AG20443 (cell line): ENCODE measurements around the gene CYB561D1.
"Not testable (repeated sequence)": the region's sequence is repeated elsewhere in the genome, so short reads cannot be mapped to it uniquely, and the experiment has no call there.

Source experiments
- DNase-seq: peaks from one replicate; pipeline ENCODE4 v3.0.0; 2012; ENCODE audit warnings: low spot score, mixed read lengths

Gene CYB561D1

DNA sequence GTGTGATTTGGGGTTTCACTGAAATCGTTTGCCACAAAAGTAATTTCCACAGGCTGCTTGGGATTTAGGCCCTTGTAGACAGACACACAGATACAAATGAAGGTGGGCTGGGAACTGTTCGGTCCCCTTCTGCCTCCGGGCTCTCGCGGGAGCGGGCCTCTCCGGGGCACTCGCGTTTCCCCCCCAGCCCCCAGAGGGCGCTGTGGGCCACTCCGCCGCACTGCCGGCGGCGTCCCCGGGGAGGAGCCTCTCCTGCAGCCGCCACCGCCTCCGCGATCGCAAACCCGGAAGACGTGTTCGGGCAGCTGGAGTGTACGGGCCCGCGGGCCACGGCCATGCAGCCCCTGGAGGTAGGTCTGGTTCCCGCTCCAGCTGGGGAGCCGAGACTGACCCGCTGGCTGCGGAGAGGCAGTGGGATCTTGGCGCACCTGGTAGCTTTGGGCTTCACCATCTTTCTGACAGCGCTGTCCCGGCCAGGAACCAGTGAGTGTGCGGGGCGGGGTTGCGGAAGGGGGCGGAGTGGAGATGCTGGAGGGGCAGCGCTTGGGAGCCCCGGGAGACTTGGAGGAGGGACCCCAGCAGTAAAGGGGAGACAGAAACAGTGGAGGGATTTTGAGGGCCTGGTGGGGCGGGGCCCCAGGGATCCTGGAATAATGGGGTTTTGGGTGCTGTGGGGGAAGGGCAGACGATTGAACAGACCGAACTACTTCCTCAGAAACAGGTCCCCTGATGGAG, at the start of gene CYB561D1:
CYB561D1 (plus strand) TSS at position 290 of the 735 bp plus-strand sequence; CDS start at position 336, 46 bp downstream.
- DNase-seq = peak; percentile 95

GRCh38 chr1:109444346-109444745, 49.5 kb upstream of the CYB561D1 start:
- DNase-seq = no peak

- peak; percentile 45 for DNase-seq
Observed at GRCh38 chr1:109445949-109446695, 47.8 kb upstream of the CYB561D1 start.

DNA sequence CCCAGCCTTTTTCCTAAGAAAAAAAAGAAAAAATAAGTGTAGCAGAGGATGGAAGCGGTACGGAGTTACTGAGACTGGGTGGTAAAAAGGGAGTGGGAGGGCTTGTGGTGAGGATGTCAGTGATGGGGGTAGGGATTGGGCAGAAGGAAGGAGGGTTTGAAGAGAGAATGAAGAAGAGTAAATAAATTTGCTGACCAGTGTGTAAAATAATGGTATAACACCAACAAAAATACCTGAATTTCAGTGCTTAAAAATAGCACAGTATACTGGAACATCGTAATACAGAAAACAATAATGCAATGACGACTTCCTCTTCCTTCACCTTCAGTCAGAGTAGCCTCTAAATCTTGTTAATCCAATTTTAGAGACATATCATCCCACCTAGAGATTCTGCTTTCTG, 46.4 kb upstream of the CYB561D1 start:
- DNase-seq = no peak

DNA sequence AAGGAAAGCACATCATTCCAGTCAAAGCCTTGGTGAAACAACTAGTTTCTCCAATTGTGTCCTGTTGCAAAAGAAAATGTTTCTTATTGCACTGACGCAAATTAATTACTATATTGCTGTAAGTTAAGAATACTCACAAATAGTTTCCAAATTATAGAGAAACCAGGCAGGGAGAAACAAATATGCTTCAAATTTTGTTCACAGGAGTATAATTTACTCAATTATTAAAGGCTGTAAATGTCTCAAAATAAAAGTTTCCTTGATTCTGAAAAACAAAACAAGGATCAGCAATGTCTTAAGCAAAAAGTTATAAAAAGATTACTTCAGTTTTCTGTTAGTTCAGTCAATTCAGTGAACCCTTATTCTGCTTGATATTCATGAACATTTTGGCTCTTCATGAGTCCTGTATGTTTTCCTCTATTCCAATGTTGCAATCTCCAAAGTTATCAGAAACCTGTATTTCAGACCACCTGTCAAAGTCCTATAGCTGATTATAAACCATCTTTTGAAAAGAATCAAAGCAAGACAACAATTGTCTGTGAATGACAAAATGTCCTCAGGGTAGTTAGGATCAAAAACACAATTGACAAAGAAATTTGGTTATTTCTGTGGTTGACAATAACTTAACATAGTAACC, 39.3 kb upstream of the CYB561D1 start:
- DNase-seq = no peak

DNA sequence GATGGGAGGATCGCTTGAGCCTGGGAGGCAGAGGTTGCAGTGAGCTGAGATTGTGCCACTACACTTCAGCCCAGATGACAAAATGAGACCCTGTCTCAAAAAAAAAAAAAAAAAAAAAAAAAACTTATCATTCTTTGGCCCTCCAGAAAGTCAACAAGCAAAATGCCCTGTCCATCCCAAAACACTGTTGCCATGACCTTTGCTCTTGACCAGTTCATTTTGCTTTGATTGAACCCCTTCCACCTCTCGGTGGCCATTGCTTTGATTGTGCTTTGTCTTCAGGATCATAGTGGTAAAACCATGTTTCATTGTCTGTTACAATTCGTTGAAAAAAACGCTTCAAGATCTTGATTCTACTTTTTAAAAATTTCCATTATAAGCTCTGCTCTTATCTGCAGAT, 36.1 kb upstream of the CYB561D1 start:
- no peak for DNase-seq

DNA sequence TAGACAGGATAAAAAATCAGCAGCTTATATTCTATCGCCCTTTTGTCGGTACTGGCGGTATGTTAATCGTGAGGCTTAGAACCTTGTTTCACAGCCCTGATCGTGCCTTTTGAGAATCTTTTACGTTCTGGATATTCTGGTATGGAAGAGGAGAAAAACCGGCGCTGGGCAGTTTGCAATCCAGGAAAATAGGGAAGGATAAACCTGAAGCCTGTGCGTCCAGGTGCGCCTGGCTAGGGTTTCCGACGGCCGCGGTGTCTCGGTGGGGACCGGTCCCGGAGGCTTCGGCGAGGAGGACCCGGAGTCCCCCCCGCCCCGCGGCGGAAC, 27.8 kb upstream of the CYB561D1 start:
- no peak for DNase-seq

- peak; percentile 81 for DNase-seq
Observed at GRCh38 chr1:109466452-109467300, 27.2 kb upstream of the CYB561D1 start, which contains the start of gene SYPL2. Gene SYPL2, plus strand, starts transcription at chr1:109466546. Its CDS starts 298 bp downstream, at chr1:109466844.

DNA sequence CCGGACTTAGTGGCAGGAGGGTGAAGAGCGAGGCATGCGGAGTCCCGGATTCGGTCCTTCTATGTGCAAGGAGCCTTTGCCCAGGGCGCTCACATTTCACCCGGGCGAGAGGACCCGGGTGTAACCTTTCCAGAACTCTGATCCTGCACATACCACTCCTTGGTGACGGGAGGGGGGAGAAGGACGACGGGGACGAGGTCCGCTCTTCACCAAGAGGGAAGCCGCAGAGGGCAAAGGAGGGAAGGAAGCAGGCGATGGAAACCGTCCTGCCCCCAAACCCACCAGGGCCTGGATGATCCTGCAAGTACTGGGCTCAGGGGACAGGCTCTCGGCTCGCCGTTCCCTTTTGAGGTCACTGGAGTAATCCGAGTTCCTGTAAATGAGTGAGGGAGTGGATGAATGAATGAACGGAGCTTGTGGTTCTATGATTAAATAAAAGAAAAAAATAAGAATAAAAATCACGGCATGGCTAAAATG, 26.6 kb upstream of the CYB561D1 start:
- DNase-seq = no peak

DNA sequence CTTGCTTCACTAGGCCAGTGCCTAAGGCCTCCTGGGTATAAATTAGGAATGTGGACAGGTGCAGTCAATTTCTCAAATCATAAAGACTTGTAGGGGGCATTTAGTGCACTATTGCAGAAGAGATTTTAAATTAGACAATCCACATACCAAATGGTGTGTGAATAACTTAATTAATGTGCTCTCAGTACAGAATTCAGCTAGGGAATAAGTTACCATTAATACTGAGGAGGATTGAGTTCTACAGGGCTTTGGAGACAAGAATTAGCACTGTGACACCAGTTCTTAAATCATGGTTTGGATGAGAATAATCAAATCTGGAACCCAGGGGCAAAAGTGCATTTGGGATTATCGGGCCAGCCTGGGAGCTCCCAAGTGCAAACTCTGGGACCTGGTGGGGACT, 25.8 kb upstream of the CYB561D1 start:
- DNase-seq = no peak

DNA sequence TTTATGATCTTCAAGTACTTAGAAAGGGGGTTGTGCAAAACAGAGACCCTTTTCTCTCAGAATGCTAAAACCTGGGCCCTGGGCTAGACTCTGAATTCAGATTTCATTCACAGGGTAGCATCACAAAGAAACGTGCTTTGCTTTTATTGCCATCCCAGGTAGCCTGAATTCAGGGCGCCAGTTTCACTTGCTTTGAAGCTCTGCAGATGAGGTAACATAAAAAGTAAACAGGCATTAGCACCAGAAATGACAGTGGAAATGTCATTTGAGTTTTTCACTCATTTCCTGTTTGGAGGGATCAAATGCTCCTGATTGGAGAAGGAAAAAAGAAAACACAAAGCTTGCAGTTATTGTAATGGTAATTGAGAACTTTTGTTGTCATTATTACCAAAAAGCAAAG, 25.0 kb upstream of the CYB561D1 start:
- DNase-seq = no peak

- no peak for DNase-seq
Observed at GRCh38 chr1:109470245-109470644, 23.6 kb upstream of the CYB561D1 start.

DNA sequence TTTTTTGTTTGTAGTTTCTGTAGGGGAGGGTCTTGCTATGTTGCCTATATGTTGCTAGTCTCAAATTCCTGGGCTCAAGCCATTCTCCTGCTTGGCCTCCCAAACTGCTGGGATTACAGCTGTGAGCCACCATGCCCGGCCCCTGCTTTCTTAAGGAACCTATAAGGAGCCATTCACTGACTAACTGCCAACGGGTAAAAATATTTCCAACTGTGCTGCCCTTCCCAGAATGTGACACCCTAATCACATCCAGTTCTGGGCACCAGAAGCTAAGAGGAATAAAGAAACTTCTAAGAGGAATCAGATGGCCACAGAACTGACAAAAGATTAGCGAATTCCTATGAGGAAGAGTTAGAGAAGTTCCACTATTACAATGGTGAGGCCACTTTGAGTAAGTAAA, 21.1 kb upstream of the CYB561D1 start:
- DNase-seq = no peak

DNA sequence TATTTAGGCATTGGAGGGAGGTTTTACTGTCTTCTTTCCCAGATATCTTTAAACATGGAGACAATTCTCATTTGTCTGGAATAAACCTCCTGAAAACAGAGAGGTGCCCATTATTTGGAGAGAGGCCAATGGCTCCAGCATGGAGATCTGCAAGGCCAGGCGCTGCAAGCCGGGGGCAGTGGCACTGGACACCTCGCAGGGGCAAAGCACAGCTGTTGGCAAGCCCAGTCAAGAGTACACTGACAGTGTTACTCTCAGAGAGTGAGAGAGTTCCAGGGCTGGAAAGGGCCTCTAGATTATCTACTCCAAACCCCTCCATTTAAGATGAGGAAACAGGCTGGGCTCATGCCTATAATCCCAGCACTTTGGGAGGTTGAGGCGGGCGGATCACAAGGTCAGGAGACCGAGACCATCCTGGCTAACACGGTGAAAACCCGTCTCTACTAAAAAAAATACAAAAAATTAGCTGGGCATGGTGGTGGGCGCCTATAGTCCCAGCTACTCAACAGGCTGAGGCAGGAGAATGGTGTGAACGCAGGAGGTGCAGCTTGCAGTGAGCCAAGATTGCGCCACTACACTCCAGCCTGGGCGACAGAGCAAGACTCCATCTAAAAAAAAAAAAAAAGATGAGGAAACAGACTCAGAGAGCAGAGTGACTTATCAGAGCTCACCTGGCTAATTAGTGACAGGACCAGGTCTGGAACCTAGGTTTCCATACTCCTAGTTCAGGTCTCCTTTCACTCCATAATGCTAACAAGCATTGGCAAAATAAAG, 20.4 kb upstream of the CYB561D1 start:
- DNase-seq = not testable (repeated sequence)

GRCh38 chr1:109474697-109475096, 19.2 kb upstream of the CYB561D1 start:
- no peak for DNase-seq

GRCh38 chr1:109475261-109475660, 18.6 kb upstream of the CYB561D1 start:
- no peak for DNase-seq

DNA sequence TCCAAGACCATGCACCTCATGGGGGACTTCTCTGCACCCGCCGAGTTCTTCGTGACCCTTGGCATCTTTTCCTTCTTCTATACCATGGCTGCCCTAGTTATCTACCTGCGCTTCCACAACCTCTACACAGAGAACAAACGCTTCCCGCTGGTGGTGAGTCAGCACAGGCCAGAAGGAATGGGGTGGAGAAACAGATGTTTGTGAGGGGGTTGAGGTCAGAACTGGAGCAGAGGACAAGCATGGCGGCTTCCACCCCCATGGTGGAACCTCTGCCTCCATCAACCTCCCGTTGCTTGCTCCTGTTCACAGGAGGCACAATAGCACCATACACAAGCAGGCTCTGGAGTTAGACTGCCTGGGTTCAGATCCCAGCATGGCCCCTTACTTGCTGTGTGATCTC, 17.1 kb upstream of the CYB561D1 start:
- DNase-seq = no peak

DNA sequence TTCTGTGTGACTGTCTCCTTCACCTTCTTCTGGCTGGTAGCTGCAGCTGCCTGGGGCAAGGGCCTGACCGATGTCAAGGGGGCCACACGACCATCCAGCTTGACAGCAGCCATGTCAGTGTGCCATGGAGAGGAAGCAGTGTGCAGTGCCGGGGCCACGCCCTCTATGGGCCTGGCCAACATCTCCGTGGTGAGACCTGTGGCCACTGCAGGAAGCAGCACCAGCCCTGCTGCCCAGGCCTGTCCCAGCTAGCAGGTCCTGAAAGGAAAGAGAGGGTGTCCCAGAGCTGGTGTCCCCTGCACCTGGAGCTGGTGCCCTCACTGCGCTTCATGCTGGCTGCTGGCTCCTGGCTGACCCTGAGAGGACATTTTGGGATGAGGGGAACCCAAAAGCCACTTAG, 16.1 kb upstream of the CYB561D1 start:
- DNase-seq = no peak

DNA sequence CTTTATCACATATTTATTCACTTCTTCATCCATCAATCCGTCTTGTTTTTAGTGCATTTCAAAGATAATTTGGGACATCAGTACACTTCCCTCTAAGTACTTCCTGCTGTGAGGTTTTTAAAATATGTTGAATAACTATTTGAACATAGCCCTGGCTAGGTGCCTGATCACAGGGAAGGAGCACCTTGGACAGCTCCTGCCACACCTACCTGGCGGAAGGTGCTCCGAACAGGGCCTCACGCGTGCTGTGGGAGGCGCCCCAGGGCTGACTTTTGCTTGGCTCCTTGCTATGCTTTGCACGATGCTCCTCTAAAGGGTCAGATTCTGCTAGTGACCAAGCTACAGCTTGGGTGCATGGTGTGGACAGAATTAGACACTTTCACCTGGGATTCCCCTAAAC, 15.1 kb upstream of the CYB561D1 start:
- DNase-seq = no peak

GRCh38 chr1:109479311-109479710, 14.6 kb upstream of the CYB561D1 start:
- DNase-seq = no peak

DNA sequence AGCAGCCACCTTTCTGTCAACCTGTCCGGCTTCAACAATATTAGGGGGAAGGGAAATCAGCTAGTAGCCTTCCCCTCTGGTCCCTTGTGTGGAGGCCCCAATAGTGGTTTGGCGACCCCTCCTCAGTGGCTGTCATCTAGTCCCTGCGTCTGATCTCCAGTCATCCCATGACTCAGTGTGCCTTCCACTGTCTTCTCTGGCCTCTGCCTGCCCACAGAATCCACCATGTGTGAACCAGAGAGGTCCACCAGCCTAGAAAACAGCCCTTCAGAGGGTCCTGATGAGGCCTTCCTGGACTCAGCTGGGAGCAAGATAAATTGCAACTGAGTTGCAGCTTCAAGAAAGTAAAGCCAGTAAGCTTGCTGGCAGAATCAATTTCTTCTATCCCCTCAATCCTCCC, 14.0 kb upstream of the CYB561D1 start:
- DNase-seq = no peak
